A673 (cell line): ENCODE measurements around the gene NR1D1.

ENCODE experiments used
- CTCF ChIP-seq: fragments of 300-800, 200-600 bp; sonication (generic); conservative IDR thresholded peaks from 2 replicates; pipeline ENCODE4 v1.5.1; 2017; ENCODE audit warnings: low read depth, mild to moderate bottlenecking, antibody characterized with exemption, low read length, moderate library complexity, mixed read lengths
- EZH2 ChIP-seq: fragments of 200-600 bp; sonication (generic); IDR thresholded peaks from 2 replicates; pipeline ENCODE4 v1.6.1; 2017; ENCODE audit warnings: borderline replicate concordance, low read depth, mild to moderate bottlenecking, mixed read lengths, antibody characterized with exemption, low read length; ENCODE audit not compliant: poor library complexity, severe bottlenecking

DNA sequence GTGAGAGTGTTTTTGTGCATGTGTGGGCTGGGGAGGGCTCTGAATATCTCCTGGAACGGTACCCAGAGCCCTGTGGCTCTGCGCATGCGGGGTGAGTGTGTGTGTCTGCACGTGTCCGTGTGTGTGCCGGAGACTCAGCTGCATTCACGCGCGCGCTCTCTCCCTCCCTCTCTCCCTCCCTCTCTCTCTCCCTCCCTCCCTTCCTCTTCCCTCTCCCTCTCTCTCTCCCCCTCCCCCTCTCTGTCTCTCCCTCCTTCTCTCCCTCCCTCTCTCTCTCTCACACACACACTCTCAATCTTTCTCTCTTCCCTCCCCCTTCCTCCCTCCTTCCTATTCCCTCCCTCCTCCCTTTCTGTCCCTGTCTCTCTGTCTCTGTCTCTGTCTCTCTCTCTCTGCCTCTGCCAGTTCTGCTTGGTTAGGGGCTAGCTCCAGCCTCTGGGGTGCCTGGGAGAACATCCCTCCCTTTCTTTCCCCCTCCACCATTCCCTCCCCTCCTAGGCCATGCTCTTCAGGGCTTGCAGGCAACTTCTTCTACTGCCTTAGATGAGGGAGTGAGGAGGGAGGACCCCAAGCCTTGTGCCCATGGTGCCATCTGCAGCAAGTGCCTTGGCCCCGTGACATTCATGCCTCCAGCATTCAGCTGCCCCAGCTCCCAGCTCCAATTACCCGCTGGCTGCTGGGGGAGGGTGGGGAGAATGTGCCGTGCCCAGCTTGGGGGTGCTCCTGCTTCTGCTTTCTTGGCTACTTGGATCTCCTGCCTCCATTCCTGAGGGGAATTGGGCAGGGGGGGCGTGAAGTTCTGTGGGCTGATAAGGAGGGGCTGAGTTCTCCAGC lies 31.3 kb downstream of the NR1D1 start:
- no peak for TF ChIP-seq EZH2
- no peak for TF ChIP-seq CTCF
